Endothelial cell of umbilical vein (primary cell): ENCODE results near the gene ABHD4.

ENCODE experiments used
- FOS ChIP-seq: IDR thresholded peaks from 2 replicates; pipeline ENCODE4 v1.6.1; 2011; ENCODE audit warnings: mild to moderate bottlenecking, low read length, moderate library complexity, borderline replicate concordance; ENCODE audit not compliant: insufficient read depth
- POLR2A ChIP-seq: IDR thresholded peaks from 2 replicates; pipeline ENCODE4 v1.6.1; 2012; ENCODE audit warnings: low read depth, mild to moderate bottlenecking, control low read depth, low read length
- POLR2AphosphoS5 ChIP-seq: IDR thresholded peaks from 2 replicates; pipeline ENCODE4 v1.6.1; 2012; ENCODE audit warnings: low read depth, mild to moderate bottlenecking, control low read depth, low read length, moderate library complexity; ENCODE audit not compliant: insufficient read depth
- TF ChIP-seq, protein P1 (sequence below), 2 donors: IDR thresholded peaks; 1 replicate in 1 of 2; 2 replicates in 1 of 2; pipeline ENCODE4 v1.5.1; 2011; ENCODE audit warnings: low read length in 2 of 2, mild to moderate bottlenecking in 2 of 2, moderate library complexity in 2 of 2, control low read depth in 1 of 2, inconsistent platforms in 1 of 2, low read depth in 1 of 2; ENCODE audit not compliant: insufficient read depth in 1 of 2; ENCODE audit errors: extremely low read depth in 1 of 2

GRCh38 chr14:22577334-22577908 lies 20.7 kb upstream of the ABHD4 start:
- TF ChIP-seq, protein P1, sequence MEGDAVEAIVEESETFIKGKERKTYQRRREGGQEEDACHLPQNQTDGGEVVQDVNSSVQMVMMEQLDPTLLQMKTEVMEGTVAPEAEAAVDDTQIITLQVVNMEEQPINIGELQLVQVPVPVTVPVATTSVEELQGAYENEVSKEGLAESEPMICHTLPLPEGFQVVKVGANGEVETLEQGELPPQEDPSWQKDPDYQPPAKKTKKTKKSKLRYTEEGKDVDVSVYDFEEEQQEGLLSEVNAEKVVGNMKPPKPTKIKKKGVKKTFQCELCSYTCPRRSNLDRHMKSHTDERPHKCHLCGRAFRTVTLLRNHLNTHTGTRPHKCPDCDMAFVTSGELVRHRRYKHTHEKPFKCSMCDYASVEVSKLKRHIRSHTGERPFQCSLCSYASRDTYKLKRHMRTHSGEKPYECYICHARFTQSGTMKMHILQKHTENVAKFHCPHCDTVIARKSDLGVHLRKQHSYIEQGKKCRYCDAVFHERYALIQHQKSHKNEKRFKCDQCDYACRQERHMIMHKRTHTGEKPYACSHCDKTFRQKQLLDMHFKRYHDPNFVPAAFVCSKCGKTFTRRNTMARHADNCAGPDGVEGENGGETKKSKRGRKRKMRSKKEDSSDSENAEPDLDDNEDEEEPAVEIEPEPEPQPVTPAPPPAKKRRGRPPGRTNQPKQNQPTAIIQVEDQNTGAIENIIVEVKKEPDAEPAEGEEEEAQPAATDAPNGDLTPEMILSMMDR (IDR thresholded peaks at IDR 0.05; ENCODE audit: extremely low read depth in 1 of 2, insufficient read depth in 1 of 2, low read depth in 1 of 2, low read length in 2 of 2), result no peak
- TF ChIP-seq FOS, result no peak
- TF ChIP-seq POLR2AphosphoS5, result no peak
- TF ChIP-seq POLR2A, result no peak
